Hematopoietic multipotent progenitor cell treated with erythropoietin and hydrocortisone succinate and interleukin-3 and kit ligand, for 15 days (in vitro differentiated cells): ENCODE measurements around the gene ABITRAM.
A peak's percentile ranks its signal among the peaks of the same experiment; 100 is the strongest.
"Not testable (repeated sequence)": the region's sequence is repeated elsewhere in the genome, so short reads cannot be mapped to it uniquely, and the experiment has no call there.

ENCODE experiments used
- DNase-seq: peaks from one replicate; pipeline ENCODE4 v3.0.0-alpha.2; 2015; ENCODE audit warnings: low spot score

The ABITRAM gene, protein sequence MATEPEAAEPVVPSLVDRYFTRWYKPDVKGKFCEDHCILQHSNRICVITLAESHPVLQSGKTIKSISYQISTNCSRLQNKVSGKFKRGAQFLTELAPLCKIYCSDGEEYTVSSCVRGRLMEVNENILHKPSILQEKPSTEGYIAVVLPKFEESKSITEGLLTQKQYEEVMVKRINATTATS

DNA sequence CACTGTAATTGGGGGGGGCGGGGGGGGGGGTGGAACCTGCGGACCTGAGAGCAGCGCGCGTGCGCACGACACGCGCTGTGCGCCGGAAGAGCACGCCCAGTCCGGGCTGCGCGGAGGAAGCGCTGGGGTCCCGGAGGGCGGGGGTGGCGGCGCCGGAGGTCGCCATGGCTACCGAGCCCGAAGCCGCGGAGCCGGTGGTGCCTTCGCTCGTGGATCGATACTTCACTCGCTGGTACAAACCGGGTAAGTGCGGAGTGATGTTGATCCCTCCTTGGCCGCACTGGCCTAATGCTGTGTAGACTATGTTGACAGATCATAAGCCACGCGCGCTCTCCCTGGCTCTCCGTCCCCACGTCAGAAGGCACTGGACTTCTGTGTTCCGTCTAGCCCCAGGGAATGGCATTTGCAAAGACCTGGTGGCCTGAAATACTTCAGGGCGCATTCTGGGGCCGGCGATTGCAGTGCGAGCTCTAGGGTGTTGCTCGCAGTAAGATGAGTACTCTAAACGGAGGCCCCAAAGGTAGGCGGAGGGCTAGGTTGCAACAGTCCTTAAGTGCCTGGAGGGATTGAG lies at the start of gene ABITRAM:
Gene ABITRAM (plus strand): TSS at position 78 of the 571 bp plus-strand sequence. CDS start 87 bp downstream, at position 165.
- peak; percentile 85 for DNase-seq

DNA sequence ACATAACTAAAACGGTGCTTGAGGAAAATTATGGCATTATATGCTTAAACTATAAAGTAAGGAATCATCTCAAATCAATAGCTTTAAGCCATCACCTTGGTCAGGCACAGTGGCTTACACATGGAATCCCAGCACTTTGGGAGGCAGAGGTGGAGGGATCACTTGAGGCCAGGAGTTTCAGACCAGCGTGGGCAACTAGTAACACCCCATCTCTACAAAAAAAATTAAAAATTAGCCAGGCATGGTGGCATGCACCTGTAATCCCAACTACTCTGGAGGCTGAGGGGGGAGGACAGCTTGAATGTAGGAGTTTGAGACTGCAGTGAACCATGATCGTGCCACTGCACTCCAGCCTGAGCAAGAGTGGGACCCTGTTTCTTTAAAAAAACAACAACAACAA lies 49.5 kb upstream of the ABITRAM start:
- no peak for DNase-seq

DNA sequence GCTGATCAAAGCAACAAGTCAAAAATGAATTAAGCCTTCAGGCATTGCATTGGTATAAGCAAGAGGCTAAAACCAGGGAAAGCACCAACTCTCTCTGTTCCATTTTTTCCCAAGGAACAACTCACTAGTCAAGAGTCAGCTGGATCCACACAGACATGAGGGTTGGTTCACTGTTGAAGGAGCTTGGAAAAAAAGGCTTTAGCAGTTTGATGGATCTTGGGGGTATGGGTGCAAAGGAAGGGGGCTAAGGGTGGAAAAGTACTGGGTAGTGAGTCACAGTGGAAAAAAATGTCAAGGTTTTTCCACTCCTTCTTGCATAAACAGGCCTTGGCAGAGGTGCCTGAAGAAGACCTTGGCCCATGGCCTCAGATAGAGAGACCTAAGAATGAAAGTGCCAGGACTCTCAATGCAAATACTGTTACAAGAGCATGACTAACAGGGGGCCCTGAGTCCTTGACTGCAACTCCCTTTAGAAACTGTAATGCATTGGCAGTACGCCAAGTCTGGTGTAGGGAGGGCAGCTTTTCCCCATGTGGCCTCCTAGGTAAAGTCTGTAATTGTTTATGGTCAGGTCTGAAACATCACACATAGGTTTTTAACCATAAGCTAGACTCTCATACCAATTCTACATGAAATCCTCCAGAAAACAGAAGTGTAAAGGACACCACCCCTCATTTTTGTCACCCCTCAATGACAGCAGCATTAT lies 48.4 kb upstream of the ABITRAM start:
- DNase-seq, result peak; percentile 57

DNA sequence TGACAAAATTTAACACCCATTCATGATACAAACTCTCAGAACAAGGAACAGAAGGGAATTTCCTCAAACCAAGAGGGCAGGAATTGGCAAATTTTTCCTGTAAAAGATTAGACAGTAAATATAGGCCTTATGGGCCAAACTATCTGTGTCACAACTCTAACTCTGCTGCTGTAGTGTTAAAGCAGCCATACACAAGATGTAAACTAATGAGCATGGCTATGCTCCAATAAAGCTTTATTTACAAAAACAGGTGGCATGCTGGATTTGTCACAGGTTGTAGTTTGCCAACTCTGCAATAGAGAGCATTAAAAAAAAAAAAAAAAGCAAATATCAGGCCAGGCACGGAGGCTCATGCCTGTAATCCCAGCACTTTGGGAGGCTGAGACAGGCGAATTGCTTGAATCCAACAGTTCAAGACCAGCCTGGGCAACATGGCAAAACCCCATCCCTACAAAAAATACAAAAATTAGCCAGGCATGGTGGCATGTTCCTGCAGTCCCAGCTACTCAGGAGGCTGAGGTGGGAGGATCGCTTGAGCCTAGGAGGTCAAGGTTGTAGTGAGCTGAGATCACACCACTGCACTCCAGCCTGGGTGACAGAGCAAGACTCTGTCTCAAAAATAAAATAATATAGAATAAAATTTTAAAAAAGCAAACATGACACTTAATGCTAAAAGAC lies 47.5 kb upstream of the ABITRAM start:
- not testable (repeated sequence) for DNase-seq

DNA sequence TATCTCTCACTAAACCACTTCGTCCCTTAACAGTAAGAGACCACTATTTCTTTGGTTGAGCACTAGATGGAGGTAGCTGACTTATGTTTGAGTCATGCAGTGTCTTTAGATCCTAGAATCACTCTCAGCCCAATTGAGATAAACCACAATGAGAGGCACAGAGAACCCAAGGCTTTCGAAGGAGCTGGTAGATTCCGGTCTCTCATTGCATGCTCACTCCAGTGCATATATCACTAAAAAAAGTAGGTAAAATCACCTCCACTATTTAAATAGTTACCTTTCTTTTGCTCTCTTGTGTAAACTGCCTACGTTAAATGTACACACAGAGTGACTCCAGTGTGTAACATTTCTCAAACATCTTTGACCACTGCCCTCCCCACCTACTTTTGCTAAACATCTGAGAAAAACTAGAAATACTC lies 44.5 kb upstream of the ABITRAM start:
- DNase-seq, result peak; percentile 42

DNA sequence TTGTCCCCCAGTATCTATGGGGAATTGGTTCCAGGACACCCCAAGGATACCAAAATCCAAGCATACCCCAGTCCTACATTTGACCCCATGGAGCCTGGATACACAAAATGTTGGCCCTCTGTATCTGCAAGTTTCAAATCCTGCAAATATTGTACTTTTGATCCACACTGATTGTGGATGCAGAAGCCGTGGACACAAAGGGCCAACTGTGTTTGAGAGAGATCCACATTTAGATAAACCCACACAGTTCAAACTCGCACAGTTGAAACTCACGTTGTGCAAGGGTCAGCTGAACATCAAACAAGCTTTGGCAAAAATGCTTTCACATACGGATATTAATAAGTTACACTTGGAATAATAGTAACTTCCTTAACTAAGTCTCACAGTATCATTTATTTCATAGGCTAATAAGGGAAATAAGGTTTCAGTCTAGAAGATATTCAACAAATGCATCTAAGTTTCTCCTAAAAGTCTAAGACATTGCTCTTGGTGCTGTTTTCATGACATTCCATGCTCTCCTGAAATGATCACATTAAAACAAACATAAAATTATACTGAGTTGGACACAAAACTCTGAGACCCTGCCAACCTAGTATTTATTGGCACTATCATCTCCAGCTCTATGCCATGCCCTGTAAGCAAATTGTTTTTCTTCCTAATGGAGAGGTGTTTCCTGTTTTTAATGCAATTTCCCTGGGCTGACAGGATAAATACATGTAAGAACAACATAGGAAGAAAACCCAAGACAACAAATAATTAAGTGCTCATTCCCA lies 39.8 kb upstream of the ABITRAM start:
- no peak for DNase-seq

DNA sequence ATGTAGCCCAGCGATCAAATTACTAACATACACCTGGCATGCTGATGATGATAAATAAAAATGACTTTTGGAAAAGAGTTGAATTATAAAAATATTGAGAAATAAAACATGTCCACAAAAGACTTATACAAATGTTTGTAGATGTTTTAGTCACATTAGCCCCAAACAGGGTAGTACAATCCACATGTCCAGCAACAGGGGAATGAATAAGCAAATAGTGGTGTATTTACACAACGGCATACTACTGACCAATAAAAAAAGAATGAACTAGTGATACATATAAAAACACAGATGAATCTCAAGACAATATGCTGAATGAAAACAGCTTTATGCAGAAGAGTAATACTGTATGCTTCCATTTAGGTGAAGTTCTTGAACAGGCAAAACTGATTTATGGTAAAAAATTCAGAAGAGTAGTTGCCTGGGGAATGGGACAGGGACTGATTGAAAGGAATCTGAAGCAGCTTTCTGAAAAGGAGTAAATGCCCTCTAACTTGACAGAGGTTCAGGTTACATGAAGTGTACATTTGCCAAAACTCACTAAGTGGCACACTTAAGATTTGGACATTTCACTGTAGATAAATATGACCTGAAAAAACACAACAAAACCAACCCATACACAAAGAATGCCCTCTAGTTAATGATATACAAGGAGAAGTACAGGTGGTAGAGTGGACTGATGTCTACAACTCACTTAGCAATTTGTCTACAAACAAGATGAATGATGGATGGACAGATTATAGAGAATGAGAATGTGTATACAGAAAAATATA lies 36.7 kb upstream of the ABITRAM start:
- no peak for DNase-seq

DNA sequence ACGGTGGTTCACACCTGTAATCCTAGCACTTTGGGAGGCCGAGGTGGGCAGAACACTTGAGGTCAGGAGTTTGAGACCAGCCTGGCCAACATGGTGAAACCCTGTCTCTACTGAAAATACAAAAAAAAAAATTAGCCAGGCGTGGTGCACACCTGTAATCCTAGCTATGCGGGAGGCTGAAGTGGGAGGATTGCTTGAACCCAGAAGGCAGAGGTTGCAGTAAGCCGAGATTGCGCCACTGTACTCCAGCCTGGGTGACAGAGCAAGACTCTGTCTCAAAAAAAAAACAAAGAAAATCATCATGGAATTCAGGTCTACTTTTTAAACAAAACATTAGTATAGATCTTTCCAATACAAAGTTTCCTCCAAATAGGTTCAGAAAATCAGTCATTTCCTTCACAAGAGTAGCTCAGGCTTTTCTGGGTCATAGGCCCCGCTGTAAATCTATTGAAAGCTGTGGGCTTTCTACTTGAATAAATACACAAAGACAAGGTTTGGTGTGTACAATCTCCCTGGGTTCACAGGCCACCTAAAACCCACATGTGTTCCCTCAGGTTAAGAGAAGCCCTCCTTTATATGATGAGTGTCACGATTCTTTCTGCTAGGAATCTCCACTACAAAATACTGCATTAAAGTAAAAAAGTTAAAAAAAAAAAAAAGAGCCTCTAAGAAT lies 35.0 kb upstream of the ABITRAM start:
- DNase-seq, result not testable (repeated sequence)

DNA sequence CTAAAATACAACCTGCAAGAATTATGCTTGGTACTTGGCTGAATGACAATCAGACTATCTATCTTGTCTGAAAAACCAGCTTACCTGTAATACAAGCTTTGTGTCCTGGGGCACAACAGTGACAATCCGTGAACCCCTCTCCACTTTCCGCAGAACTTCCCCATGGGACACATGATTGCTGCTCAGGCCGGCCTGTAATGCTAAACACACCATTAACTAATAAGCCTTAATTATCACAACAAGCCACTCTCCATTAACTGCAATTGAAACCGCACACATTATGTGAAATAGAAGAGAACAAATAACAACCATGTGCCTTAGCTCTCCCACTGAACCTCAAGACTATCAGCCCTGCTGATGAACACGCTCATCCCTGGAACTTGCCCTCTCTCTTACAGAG lies 34.0 kb upstream of the ABITRAM start:
- no peak for DNase-seq

DNA sequence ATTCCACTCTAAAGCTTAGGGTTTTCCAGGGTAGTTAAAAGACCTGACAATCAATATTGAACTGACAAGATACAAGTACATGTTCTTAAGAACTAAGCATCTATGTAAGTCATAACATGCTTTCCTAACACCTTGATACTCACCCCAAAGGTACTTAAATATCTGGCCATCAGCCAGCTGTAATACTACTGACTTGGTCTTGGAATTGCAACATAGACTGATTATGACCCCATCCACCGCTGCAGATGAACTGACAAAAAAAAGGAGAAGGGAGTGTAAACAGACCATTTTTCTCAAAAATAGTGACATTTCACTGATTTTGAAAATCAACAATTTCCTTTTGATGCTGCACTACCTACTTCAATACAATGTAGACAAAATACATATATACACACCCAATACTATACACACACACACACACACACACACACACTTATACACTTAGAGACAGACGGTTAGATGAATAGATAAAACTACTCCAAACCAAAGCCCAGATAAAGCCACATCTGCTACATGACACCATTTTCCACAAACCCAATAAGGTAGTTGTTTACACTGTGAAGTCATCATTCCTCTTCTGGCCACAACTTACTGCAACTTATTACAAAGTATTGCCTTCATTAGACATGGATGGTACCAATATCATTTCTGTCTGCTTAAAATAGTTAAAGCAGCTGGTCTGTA lies 30.6 kb upstream of the ABITRAM start:
- no peak for DNase-seq

DNA sequence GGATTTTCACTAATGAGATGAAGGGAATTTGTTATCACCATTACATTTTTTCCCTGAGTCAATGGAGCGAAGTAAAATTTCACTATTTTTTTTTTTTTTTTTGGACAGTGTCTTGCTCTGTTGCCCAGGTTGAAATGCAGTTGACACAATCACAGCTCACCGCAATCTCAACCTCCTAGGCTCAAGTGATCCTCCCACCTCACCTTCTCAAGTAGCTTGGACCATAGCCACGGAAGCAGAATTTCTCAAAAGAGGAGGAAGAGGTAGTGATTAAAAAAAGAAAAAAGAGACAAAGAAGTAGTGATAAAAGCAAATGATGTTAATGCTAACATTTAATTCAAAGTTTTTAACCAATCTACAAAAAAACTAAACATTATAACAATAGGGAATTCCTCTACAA lies 30.0 kb upstream of the ABITRAM start:
- DNase-seq, result no peak

DNA sequence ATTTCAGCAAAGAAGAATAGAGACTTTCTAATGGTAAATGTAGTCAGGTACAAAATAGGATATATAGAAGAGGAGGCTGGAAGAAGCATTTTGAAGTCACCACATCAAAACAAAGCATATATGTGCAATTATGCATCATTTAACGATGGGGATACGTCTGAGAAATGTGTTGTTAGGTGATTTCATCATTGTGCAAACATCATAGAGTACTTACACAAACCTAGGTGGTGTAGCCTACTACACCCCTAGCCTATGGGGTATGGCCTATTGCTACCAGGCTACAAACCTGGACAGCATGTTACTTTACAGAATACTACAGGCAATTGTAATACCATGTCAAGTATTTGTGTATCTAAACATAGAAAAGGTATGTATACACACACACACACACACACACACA lies 28.7 kb upstream of the ABITRAM start:
- DNase-seq, result no peak

DNA sequence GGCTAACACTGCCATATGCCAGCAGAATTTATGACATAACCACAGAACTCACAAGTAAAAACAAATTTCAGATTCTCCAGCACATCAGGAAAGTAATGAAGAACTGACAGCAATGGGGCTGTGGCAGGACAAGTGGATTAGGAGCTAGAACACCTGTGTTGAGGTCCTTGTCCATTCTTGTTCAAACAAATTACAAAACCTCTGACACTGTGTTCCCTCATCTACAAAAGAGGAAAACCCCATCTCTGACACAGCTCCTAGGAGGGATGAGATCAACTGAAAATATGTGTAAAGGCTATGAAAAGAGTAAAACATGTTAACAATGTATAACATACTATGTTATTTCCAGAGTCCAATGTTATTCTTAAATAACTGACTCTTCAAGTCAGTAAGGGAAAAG lies 23.8 kb upstream of the ABITRAM start:
- DNase-seq, result no peak

DNA sequence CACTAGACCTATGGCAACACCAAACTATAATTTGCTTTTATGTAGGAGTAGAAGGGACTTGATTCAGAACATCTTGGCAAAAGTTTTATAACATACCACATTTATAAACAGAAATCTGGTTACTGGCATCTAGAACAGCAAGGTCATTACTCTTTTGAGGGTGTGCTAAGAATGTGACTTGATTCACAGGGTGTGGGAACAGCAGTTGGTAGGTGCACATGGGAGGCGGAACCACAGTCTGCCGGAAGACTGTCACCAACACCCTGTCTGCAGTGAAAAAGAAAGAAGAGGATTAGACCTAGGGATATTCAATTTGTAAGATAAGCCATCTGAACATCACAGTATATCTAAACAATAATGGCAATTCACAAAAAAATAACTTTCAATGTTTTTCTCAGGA lies 23.3 kb upstream of the ABITRAM start:
- no peak for DNase-seq

DNA sequence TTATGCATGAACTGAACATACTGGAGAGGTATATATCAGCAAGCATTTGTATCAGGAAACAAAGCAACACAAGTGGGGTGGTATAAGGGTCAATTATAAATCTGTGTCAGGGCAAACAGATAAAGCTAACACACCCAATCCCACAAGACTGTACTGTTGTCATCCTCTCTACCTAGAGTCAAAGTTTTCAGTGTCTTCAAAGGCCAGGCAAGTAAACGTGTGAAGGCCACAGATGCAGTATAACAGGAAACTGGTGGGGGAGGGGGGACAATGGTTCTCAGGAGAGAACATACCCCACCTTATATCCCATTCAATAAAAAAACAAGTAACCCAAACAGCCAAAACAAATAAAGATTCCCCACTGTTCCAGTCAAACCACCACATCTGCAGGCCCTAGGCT lies 22.4 kb upstream of the ABITRAM start:
- no peak for DNase-seq

DNA sequence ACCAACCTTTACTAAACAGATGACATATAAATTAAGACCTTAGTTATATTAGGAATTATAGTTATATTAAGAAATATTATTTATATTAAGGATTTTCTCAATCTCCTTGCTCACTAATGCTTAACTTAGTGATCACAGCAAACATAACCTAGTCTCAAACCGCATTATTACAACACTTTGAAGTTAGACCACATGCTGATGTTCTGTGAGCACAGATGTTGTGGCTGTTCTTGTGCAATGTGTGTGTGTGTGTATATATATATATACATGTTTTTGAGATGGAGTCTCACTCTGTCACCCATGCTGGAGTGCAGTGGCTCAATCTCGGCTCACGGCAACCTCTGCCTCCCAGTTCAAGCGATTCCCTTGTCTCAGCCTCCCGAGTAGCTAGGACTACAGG lies 20.8 kb upstream of the ABITRAM start:
- no peak for DNase-seq

DNA sequence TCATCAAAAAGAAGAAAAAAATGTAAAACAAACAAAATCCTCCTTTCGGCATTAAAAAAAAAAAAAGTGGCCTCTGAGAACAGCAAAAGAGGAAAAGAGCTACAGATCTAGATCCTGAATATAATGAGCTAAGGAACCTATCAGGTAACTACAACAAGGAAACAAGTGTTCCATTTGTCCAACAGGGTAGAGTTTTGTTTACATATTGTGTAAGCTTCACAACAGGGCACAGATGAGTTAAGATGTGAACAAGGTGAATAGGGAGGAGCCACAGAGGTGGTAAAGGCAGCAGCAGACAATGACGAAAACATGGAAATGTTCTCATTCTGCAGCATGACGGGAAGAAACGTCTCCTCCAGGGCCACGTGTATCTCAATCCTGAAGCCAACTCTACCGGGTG lies 14.7 kb upstream of the ABITRAM start:
- DNase-seq, result no peak

DNA sequence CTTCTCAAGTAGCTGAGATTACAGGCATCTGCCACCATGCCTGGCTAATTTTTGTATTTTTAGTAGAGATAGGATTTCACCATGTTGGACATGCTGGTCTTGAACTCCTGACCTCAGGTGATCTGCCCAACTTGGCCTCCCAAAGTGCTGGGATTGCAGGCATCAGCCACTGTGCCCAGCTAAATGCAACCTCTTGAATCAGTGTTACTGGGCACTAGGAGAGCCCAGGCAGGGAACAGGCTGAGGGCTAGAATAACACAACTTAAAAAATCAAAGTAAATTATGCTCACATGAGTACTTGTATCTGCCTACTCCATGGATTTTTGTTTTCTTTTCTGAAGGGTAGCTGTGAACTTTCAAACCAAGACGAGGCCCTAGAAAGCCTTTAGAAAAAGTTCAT lies 13.8 kb upstream of the ABITRAM start:
- not testable (repeated sequence) for DNase-seq

DNA sequence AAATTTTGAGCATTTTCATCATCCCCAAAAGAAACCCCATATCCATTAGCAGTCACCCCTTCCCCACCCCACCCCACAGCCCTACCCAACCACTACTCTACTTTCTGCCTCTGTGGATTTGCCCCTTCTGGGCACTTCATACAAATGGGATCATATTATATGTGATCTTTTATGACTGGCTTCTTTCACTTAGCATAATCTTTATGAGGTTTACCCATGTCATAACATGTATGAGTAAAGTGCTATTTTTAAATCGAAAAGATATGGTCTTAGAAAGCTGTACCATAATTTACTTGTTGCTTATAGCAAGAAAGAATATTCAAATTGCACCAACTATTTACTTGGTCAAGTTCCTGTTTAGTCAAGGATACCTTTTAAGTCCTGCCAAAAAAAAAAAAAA lies 13.0 kb upstream of the ABITRAM start:
- no peak for DNase-seq

DNA sequence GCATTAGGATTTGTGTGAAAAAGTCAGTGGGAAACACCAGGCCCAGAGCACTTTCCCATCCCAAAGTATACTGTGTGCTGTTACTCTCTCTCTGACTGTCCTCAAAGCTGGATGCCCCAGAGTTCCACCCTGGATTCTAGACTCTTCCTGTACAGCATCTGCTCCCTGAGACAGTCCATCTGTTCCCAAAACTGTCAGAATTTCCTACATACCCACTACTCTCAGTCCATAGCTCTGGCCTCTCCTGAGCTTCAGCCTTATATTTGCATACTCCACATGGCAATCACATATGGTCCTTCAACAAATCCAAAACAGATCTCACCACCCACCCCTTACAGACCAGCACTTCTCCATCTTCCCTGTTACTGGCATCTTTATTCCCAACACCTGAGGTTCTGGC lies 9.7 kb upstream of the ABITRAM start:
- DNase-seq, result no peak
